ENCODE results near the gene C1orf226. TPM values are rescaled to one million over a fixed set of nuclear protein-coding genes. Genes with fewer than 3 reads are reported as not detected.

The C1orf226 gene
- total RNA-seq, 1 experiment from 2014 or later = 7.7 TPM

- Histone ChIP-seq H3K4me2 (ENCODE audit: low read length) (no peak overlapping the region), H3K27me3 (ENCODE audit: insufficient read depth, low read length) (no peaks in the 10 kb centered on the region), H3K9ac (ENCODE audit: low read length) (no peak overlapping the region), H3K36me3 (ENCODE audit: control insufficient read depth in 1 of 2, insufficient read depth in 2 of 2, low read length in 2 of 2) (no peaks in the 10 kb centered on the region), H3K79me2 (ENCODE audit: insufficient read depth, low read length) (no peaks in the 10 kb centered on the region), H3K27ac (ENCODE audit: low read depth, low read length) (no peak overlapping the region), H3K4me3 (replicated peaks in 1 of 2; ENCODE audit: low read depth in 1 of 2, low read length in 2 of 2) (no peak overlapping the region), H2AFZ (ENCODE audit: low read depth, low read length, poor library complexity, severe bottlenecking) (no peak overlapping the region), H4K20me1 (ENCODE audit: insufficient read depth) (no peaks in the 10 kb centered on the region), H3K4me1 (ENCODE audit: control insufficient read depth in 1 of 2, insufficient read depth in 2 of 2, low read length in 2 of 2) (peaks cover 13 to 27% of the 10 kb centered on the region in 2 experiments), H3K9me2 (ENCODE audit: insufficient read depth) (no peaks in the 10 kb centered on the region), H3K9me3 (ENCODE audit: control insufficient read depth in 1 of 2, insufficient read depth in 1 of 2, low read depth in 1 of 2, low read length in 2 of 2) (no peaks in the 10 kb centered on the region)
- intact Hi-C loops (cut with micrococcal nuclease) = no loop called here
- RAD21 ChIA-PET (ENCODE audit: low non-redundant PET in 1 of 2, low total read pairs in 2 of 2, uncharacterized antibody in 2 of 2, unreplicated experiment in 2 of 2) = no interaction called here
- no peak for ATAC-seq
- no TSS peak for BruUV-seq (replicated peaks)
- TF ChIP-seq SIN3A (IDR thresholded peaks at IDR 0.05; ENCODE audit: low read depth) = no peak
- no peak for TF ChIP-seq ATF3 (IDR thresholded peaks at IDR 0.05)
- TF ChIP-seq YY1 (IDR thresholded peaks at IDR 0.05; ENCODE audit: extremely low read depth, insufficient replicate concordance, low read depth, low read length) = no peak
- no peak for TF ChIP-seq ZBTB33 (IDR thresholded peaks at IDR 0.05; ENCODE audit: extremely low read depth, insufficient replicate concordance, low read length)
- TF ChIP-seq REST (IDR thresholded peaks at IDR 0.05; ENCODE audit: low read depth) = no peak
- CTCF ChIA-PET = no interaction called here
- no peak for DNase-seq (ENCODE audit: low read depth, low spot score)
- POLR2A ChIA-PET = no interaction called here
Observed at GRCh38 chr1:162373072-162373427, 8.5 kb upstream of the C1orf226 start.

All from HCT116 (cell line).